Hepatocyte (in vitro differentiated cells): ENCODE measurements around the gene AMOTL1.

Source experiments
- CTCF ChIP-seq: fragments of 200-600 bp; sonication (generic); IDR thresholded peaks from 2 replicates; pipeline ENCODE4 v1.5.1; 2016; ENCODE audit warnings: antibody characterized with exemption, mild to moderate bottlenecking; ENCODE audit not compliant: poor library complexity
- EZH2 ChIP-seq: fragments of 200-600 bp; sonication (generic); IDR thresholded peaks from 2 replicates; pipeline ENCODE4 v1.6.1; 2016; ENCODE audit warnings: antibody characterized with exemption, mild to moderate bottlenecking, borderline replicate concordance

- no peak for TF ChIP-seq EZH2
- no peak for TF ChIP-seq CTCF
Measured at GRCh38 chr11:94784884-94785283, 16.7 kb downstream of the AMOTL1 start.
